OCI-LY7 (cell line): ENCODE data around the gene ING1. TPM values are rescaled to one million over a fixed set of nuclear protein-coding genes. Genes with fewer than 3 reads are reported as not detected.
A peak's percentile ranks its signal among the peaks of the same experiment; 100 is the strongest.

Source experiments
- BruUV-seq: library from RNA; stranded (reverse); fragments of 400-500 nt; replicated peaks from 2 replicates; lab custom pipeline; 2021; lab: Mats Ljungman, UMichigan
- CTCF ChIA-PET: fragments of 300-600 bp; sonication (Branson Sonifier 250); formaldehyde crosslinking; loops from one replicate; lab custom pipeline; 2022; ENCODE audit warnings: antibody characterized with exemption; ENCODE audit not compliant: unreplicated experiment; lab: Charles Lee
- POLR2A ChIA-PET: fragments of 300-600 bp; sonication (Branson Sonifier 250); formaldehyde crosslinking; loops from one replicate; lab custom pipeline; 2022; ENCODE audit warnings: antibody characterized with exemption; lab: Charles Lee
- DNase-seq: peaks from one replicate; pipeline ENCODE4 v3.0.0-alpha.2; 2015; ENCODE audit warnings: low spot score
- H2AFZ ChIP-seq: fragments of 200-600 bp; sonication (generic), shearing (Covaris generic); 2 replicates; pipeline ENCODE4 v1.6.1; 2014; ENCODE audit warnings: mild to moderate bottlenecking, antibody characterized with exemption, low read length, moderate library complexity
- H3K27ac ChIP-seq: fragments of 200-600 bp; sonication (generic); 2 replicates; pipeline ENCODE4 v1.5.1; 2014; ENCODE audit warnings: mixed run types, low read depth, mild to moderate bottlenecking, moderate library complexity, low read length, inconsistent platforms; ENCODE audit not compliant: poor library complexity, severe bottlenecking
- H3K36me3 ChIP-seq: fragments of 200-600 bp; sonication (generic); 2 replicates; pipeline ENCODE4 v1.6.1; 2014; ENCODE audit warnings: mild to moderate bottlenecking, antibody characterized with exemption, low read length, moderate library complexity, mixed read lengths; ENCODE audit not compliant: insufficient read depth
- H3K4me1 ChIP-seq: fragments of 200-600 bp; sonication (generic); 2 replicates; pipeline ENCODE4 v1.5.1; 2014; ENCODE audit warnings: mild to moderate bottlenecking, low read length; ENCODE audit not compliant: insufficient read depth, poor library complexity, severe bottlenecking
- H3K4me2 ChIP-seq: fragments of 200-600 bp; sonication (generic); 2 replicates; pipeline ENCODE4 v1.6.1; 2014; ENCODE audit warnings: mild to moderate bottlenecking, low read length
- H3K4me3 ChIP-seq: fragments of 200-600 bp; sonication (generic); 2 replicates; pipeline ENCODE4 v1.5.1; 2014; ENCODE audit warnings: mild to moderate bottlenecking, low read depth, low read length; ENCODE audit not compliant: poor library complexity, severe bottlenecking
- H3K79me2 ChIP-seq: fragments of 200-600 bp; sonication (generic); 2 replicates; pipeline ENCODE4 v1.6.1; 2016; ENCODE audit warnings: low read depth, mild to moderate bottlenecking, low read length, moderate library complexity, mixed read lengths; ENCODE audit not compliant: insufficient read depth
- H3K9me2 ChIP-seq: fragments of 200-600 bp; sonication (generic); 2 replicates; pipeline ENCODE4 v1.6.1; 2016; ENCODE audit warnings: mild to moderate bottlenecking, low read length, mixed read lengths; ENCODE audit not compliant: insufficient read depth
- H3K9me3 ChIP-seq: fragments of 200-600 bp; sonication (generic); 2 replicates; pipeline ENCODE4 v1.6.1; 2014; ENCODE audit warnings: mild to moderate bottlenecking, mixed run types, low read length, mixed read lengths
- H4K20me1 ChIP-seq: fragments of 200-600 bp; sonication (generic); 2 replicates; pipeline ENCODE4 v1.6.1; 2014; ENCODE audit warnings: mild to moderate bottlenecking, antibody characterized with exemption, low read length, moderate library complexity, mixed read lengths; ENCODE audit not compliant: insufficient read depth
- CTCF ChIP-seq: fragments of 200-600 bp; sonication (generic); conservative IDR thresholded peaks from 2 replicates; pipeline ENCODE4 v1.5.1; 2014; ENCODE audit warnings: mild to moderate bottlenecking, antibody characterized with exemption, low read length, moderate library complexity, mixed read lengths
- EZH2phosphoT487 ChIP-seq: fragments of 200-600 bp; sonication (generic); IDR thresholded peaks from 2 replicates; pipeline ENCODE4 v1.6.1; 2018; ENCODE audit warnings: low read depth, borderline replicate concordance, mild to moderate bottlenecking, mixed run types, antibody characterized with exemption, low read length, moderate library complexity, mixed read lengths
- intact Hi-C: fragments of 100-400 bp; cut with micrococcal nuclease; formaldehyde crosslinking; loops from one replicate; pipeline ENCODE4 v1.10.0; 2022; ENCODE audit not compliant: unreplicated experiment
- total RNA-seq, 2 experiments: library from RNA; depleted of rRNA in 1 of 2; stranded (reverse); fragments of >200 nt in 1 of 2; shearing (Covaris generic) in 1 of 2; gene quantifications; 2 replicates each; pipeline ENCODE4 v1.2.3, GENCODE V29; 2014 to 2022

The ING1 gene
- total RNA-seq, 2 experiments from 2014 or later = 9.6 to 14.7 TPM

GRCh38 chr13:110684388-110685056, 29.0 kb upstream of the ING1 start:
- H2AFZ ChIP-seq = no peak overlapping the region
- ChIA-PET POLR2A (interaction anchor here (0.6 kb wide), 1 partner anchor 1911 kb away, joined by 3 read pairs; no protein-coding TSS in a partner anchor), CTCF (no interaction called here)
- intact Hi-C loops = no loop called here
- H3K4me1 ChIP-seq = peaks cover 13% of the 10 kb centered on the region
- no peaks in the 10 kb centered on the region for H3K9me2 ChIP-seq
- H3K79me2 ChIP-seq = no peaks in the 10 kb centered on the region
- TF ChIP-seq CTCF = no peak
- TF ChIP-seq EZH2phosphoT487 = no peak
- H3K27ac ChIP-seq = no peak overlapping the region
- peaks cover 53% of the 10 kb centered on the region; the same call in 1 of the 2 replicates for H3K36me3 ChIP-seq
- DNase-seq = no peak
- H4K20me1 ChIP-seq = no peaks in the 10 kb centered on the region
- H3K4me2 ChIP-seq = no peak overlapping the region
- no peak overlapping the region for H3K4me3 ChIP-seq
- H3K9me3 ChIP-seq = no peaks in the 10 kb centered on the region
- BruUV-seq = no TSS peak

GRCh38 chr13:110685305-110686020, 28.0 kb upstream of the ING1 start:
- Histone ChIP-seq H3K36me3 (peaks cover 53% of the 10 kb centered on the region; the same call in 1 of the 2 replicates), H3K79me2 (no peaks in the 10 kb centered on the region)

More at GRCh38 chr13:110685305-110686020, 28.0 kb upstream of the ING1 start:
- CTCF ChIA-PET = no interaction called here
- peak overlapping the region; percentile 35 for H3K27ac ChIP-seq
- H2AFZ ChIP-seq = no peak overlapping the region
- intact Hi-C loops = no loop called here
- no peak overlapping the region for H3K4me3 ChIP-seq
- H3K9me2 ChIP-seq = no peaks in the 10 kb centered on the region
- no peaks in the 10 kb centered on the region for H4K20me1 ChIP-seq
- peaks cover 13% of the 10 kb centered on the region for H3K4me1 ChIP-seq
- DNase-seq = no peak
- BruUV-seq = no TSS peak
- H3K9me3 ChIP-seq = no peaks in the 10 kb centered on the region
- POLR2A ChIA-PET = no interaction called here
- no peak overlapping the region for H3K4me2 ChIP-seq
- TF ChIP-seq EZH2phosphoT487 (no peak), CTCF (no peak)
